Endothelial cell of umbilical vein (primary cell): ENCODE measurements around the gene BAG2. TPM values are rescaled to one million over a fixed set of nuclear protein-coding genes. Genes with fewer than 3 reads are reported as not detected.

Experiments
- BruUV-seq: library from RNA; stranded (reverse); fragments of 400-500 nt; replicated peaks from 2 replicates; lab custom pipeline; 2021; lab: Mats Ljungman, UMichigan
- CTCF ChIA-PET: fragments of 300-600, 350-600 bp; sonication (Branson Sonifier 250); formaldehyde crosslinking; loops from one replicate; lab custom pipeline; 2021; ENCODE audit warnings: antibody characterized with exemption, inconsistent platforms; lab: Charles Lee
- POLR2A ChIA-PET: fragments of 300-600, 350-600 bp; sonication (Branson Sonifier 250); formaldehyde crosslinking; loops from one replicate; lab custom pipeline; 2021; ENCODE audit warnings: antibody characterized with exemption, inconsistent platforms; lab: Charles Lee
- DNase-seq: peaks from one replicate; pipeline ENCODE4 v3.0.0-alpha.2; 2011; ENCODE audit warnings: low read depth, low spot score
- FAIRE-seq: peaks from 2 replicates; lab custom pipeline; 2011; peaks lifted over from hg19 to GRCh38; lab: Jason Lieb, UNC
- H2AFZ ChIP-seq: 2 replicates; pipeline ENCODE4 v1.6.0; 2012; ENCODE audit warnings: low read depth, low read length, control low read depth, inconsistent platforms
- H3K27ac ChIP-seq: 2 replicates; pipeline ENCODE4 v1.5.1; 2011; ENCODE audit warnings: low read depth, mild to moderate bottlenecking, control low read depth, low read length, moderate library complexity; ENCODE audit not compliant: insufficient read depth
- H3K27me3 ChIP-seq, 2 experiments: 2 replicates each; pipeline versions ENCODE4 v1.6.0 to v1.6.1; 2011; ENCODE audit warnings: low read length in 2 of 2, mixed read lengths in 1 of 2; ENCODE audit not compliant: control insufficient read depth in 2 of 2, insufficient read depth in 2 of 2
- H3K36me3 ChIP-seq, 2 experiments: 2 replicates in 1 of 2; 3 replicates in 1 of 2; pipeline ENCODE4 v1.5.1; 2011; ENCODE audit warnings: low read length in 2 of 2, mild to moderate bottlenecking in 1 of 2, moderate library complexity in 1 of 2; ENCODE audit not compliant: control insufficient read depth in 2 of 2, insufficient read depth in 2 of 2; ENCODE audit errors: extremely low read depth in 1 of 2
- H3K4me1 ChIP-seq: 3 replicates; pipeline ENCODE4 v1.5.1; 2011; ENCODE audit warnings: mild to moderate bottlenecking, low read length; ENCODE audit not compliant: control insufficient read depth, insufficient read depth; ENCODE audit errors: extremely low read depth
- H3K4me2 ChIP-seq: 2 replicates; pipeline ENCODE4 v1.6.1; 2011; ENCODE audit warnings: low read length, control low read depth, mixed read lengths; ENCODE audit not compliant: insufficient read depth
- H3K4me3 ChIP-seq, 3 experiments: fragments of 200-600 bp in 1 of 3; sonication (generic), shearing (Covaris generic) in 1 of 3; replicated peaks in 1 of 3; 2 replicates each; pipeline ENCODE4 v1.5.1; 2011 to 2016; ENCODE audit warnings: control low read depth in 3 of 3, low read length in 3 of 3, mild to moderate bottlenecking in 2 of 3, inconsistent platforms in 1 of 3, low read depth in 1 of 3, moderate library complexity in 1 of 3; ENCODE audit not compliant: insufficient read depth in 1 of 3
- H3K79me2 ChIP-seq: 2 replicates; pipeline ENCODE4 v1.6.0; 2012; ENCODE audit warnings: low read length, inconsistent platforms; ENCODE audit not compliant: control insufficient read depth, insufficient read depth
- H3K9ac ChIP-seq: replicated peaks from 2 replicates; pipeline ENCODE3; 2011; ENCODE audit warnings: low read length, control low read depth; ENCODE audit not compliant: insufficient read depth; ENCODE audit errors: extremely low read depth
- H3K9me1 ChIP-seq: replicated peaks from 3 replicates; pipeline ENCODE4 v1.6.0; 2011; ENCODE audit warnings: mild to moderate bottlenecking, low read length; ENCODE audit not compliant: control insufficient read depth, insufficient read depth; ENCODE audit errors: extremely low read depth
- H3K9me3 ChIP-seq: replicated peaks from 2 replicates; pipeline ENCODE4 v1.5.1; 2012; ENCODE audit warnings: low read length, inconsistent platforms; ENCODE audit not compliant: control insufficient read depth, insufficient read depth
- H4K20me1 ChIP-seq: replicated peaks from 2 replicates; pipeline ENCODE3; 2011; ENCODE audit warnings: mild to moderate bottlenecking, low read length; ENCODE audit not compliant: control insufficient read depth, insufficient read depth; ENCODE audit errors: extremely low read depth
- EZH2 ChIP-seq: IDR thresholded peaks from 2 replicates; pipeline ENCODE4 v1.6.1; 2012; ENCODE audit warnings: borderline replicate concordance, low read depth, mild to moderate bottlenecking, moderate library complexity, low read length, inconsistent platforms; ENCODE audit not compliant: severe bottlenecking
- FOS ChIP-seq: IDR thresholded peaks from 2 replicates; pipeline ENCODE4 v1.6.1; 2011; ENCODE audit warnings: mild to moderate bottlenecking, low read length, moderate library complexity, borderline replicate concordance; ENCODE audit not compliant: insufficient read depth
- GATA2 ChIP-seq: IDR thresholded peaks from 2 replicates; pipeline ENCODE4 v1.7.0; 2011; ENCODE audit warnings: low read depth, mild to moderate bottlenecking, moderate library complexity, mixed read lengths, low read length; ENCODE audit not compliant: insufficient read length, insufficient read depth
- JUN ChIP-seq: IDR thresholded peaks from 2 replicates; pipeline ENCODE4 v1.6.1; 2011; ENCODE audit warnings: borderline replicate concordance, low read depth; ENCODE audit not compliant: insufficient read length, insufficient read depth
- MYC ChIP-seq: IDR thresholded peaks from one replicate; pipeline ENCODE4 v1.6.1; 2011; ENCODE audit warnings: mild to moderate bottlenecking, low read depth, low read length
- POLR2A ChIP-seq: IDR thresholded peaks from 2 replicates; pipeline ENCODE4 v1.6.1; 2012; ENCODE audit warnings: low read depth, mild to moderate bottlenecking, control low read depth, low read length
- POLR2AphosphoS5 ChIP-seq: IDR thresholded peaks from 2 replicates; pipeline ENCODE4 v1.6.1; 2012; ENCODE audit warnings: low read depth, mild to moderate bottlenecking, control low read depth, low read length, moderate library complexity; ENCODE audit not compliant: insufficient read depth
- dilution Hi-C: fragments of 300-500 bp; cut with MboI; formaldehyde crosslinking; loops from one replicate; pipeline ENCODE4 v1.15.0; 2019; ENCODE audit warnings: low sequenced_read_pairs; ENCODE audit not compliant: extremely low pct_ligation_motif_present
- intact Hi-C: fragments of 100-400 bp; cut with micrococcal nuclease; formaldehyde crosslinking; loops from one replicate; pipeline ENCODE4 v1.10.0; 2022
- polyA plus RNA-seq, 4 experiments: library from polyadenylated mRNA; depleted of rRNA in 3 of 4; stranded (reverse) in 3 of 4; unstranded in 1 of 4; fragments of >200 nt; gene quantifications; 2 replicates each; pipeline versions ENCODE4 v1.2.1 to v1.2.3, GENCODE V29; 2011 to 2012; ENCODE audit warnings: missing spikeins in 1 of 4
- total RNA-seq: library from RNA; stranded (reverse); gene quantifications from 2 replicates; pipeline ENCODE4 v1.2.3, GENCODE V29; 2021
- TF ChIP-seq, protein P1 (sequence below), 2 donors: IDR thresholded peaks; 1 replicate in 1 of 2; 2 replicates in 1 of 2; pipeline ENCODE4 v1.5.1; 2011; ENCODE audit warnings: low read length in 2 of 2, mild to moderate bottlenecking in 2 of 2, moderate library complexity in 2 of 2, control low read depth in 1 of 2, inconsistent platforms in 1 of 2, low read depth in 1 of 2; ENCODE audit not compliant: insufficient read depth in 1 of 2; ENCODE audit errors: extremely low read depth in 1 of 2
- TF ChIP-seq, protein P2 (sequence below): IDR thresholded peaks from 2 replicates; pipeline ENCODE4 v1.6.1; 2011; ENCODE audit not compliant: insufficient read depth, insufficient read length

Gene BAG2
- total and polyA plus RNA-seq, 2 donors (not counting 3 experiments of a cell fraction or from before 2014, with no cell fraction given) = 1.1 to 3.9 TPM

DNA sequence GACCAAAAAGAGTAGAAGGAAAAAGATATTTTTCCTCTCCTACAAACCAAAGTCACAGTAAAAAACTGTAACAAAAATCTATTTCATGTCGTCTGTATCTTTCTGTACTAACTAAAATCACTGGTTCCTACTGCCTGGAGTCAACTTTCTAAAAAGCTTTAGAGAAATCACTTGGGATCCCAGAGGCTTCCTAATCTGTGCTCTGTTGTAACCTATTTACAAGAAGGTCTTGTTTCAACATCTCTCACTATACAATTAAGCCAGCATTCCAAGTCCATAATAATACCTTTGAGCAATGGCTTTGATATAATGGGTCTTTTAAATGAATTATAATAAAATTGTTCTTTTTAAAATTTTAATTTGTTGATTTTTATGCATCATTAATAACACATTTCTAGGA lies 29.6 kb downstream of the BAG2 start:
- peaks cover 0 to 3% of the 10 kb centered on the region in 2 experiments for H3K36me3 ChIP-seq
- H2AFZ ChIP-seq = no peak overlapping the region
- H3K27me3 ChIP-seq = no peaks in the 10 kb centered on the region
- no peak overlapping the region for H3K4me2 ChIP-seq
- no peak for DNase-seq
- intact Hi-C loops = no loop called here
- no peaks in the 10 kb centered on the region for H3K79me2 ChIP-seq
- BruUV-seq = no TSS peak
- H3K9me1 ChIP-seq = no peaks in the 10 kb centered on the region
- dilution Hi-C loops = no loop called here
- no peak overlapping the region for H3K9ac ChIP-seq
- H3K27ac ChIP-seq = no peak overlapping the region
- H3K4me1 ChIP-seq = no peaks in the 10 kb centered on the region
- no peaks in the 10 kb centered on the region for H3K9me3 ChIP-seq
- ChIA-PET POLR2A (no interaction called here), CTCF (interaction anchor here (1.1 kb wide), 1 partner anchor 10 kb away, joined by 3 read pairs; no protein-coding TSS in a partner anchor)
- no peak for FAIRE-seq
- H4K20me1 ChIP-seq = peaks cover 3% of the 10 kb centered on the region
- no peak overlapping the region for H3K4me3 ChIP-seq
- TF ChIP-seq MYC (no peak), EZH2 (no peak), JUN (no peak), FOS (no peak)

DNA sequence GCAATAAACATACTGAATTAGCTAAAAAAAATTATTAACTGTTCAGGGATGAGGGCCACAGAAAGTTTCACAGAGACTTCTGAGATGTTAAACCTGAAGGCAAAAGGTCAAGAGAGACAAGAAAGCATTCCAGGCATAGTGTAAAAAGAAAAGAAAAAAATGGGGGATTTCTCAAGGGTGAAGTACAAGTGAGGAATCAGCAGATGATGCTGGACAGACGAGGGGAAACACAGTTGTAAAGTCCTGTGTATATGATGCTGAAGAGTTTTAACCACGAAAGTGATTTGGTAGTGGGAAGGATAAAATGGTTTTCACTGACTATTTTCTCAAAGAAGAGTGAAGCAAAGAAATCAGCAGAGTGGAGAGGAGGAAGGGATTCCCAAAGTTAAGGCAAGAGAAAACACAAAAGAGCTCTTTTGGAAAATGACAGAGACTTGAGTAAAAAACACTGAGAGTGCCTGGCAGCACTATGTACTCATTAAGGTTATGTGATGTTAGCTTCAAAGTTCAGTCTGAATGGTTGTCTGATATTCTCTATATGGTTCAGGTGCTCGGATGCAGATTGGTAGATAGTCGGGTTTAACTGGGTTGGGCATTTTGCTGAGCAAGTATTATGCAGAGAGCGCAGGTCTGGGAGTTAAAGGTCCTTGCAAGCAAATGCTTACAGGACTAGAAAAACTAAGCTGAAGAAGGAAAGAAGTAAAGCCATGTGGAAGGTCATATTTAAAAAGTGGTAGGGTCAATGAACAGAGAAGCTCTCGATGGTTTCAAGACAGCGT lies 33.6 kb downstream of the BAG2 start:
- no peaks in the 10 kb centered on the region for H3K79me2 ChIP-seq
- POLR2A ChIA-PET = no interaction called here
- FAIRE-seq = no peak

More for the DNA sequence above, 33.6 kb downstream of the BAG2 start:
- intact Hi-C loops = no loop called here
- Histone ChIP-seq H3K27ac (no peak overlapping the region), H3K4me3 (no peak overlapping the region), H3K4me2 (no peak overlapping the region), H2AFZ (no peak overlapping the region), H4K20me1 (no peaks in the 10 kb centered on the region), H3K9me1 (no peaks in the 10 kb centered on the region), H3K4me1 (no peaks in the 10 kb centered on the region), H3K9ac (no peak overlapping the region), H3K27me3 (no peaks in the 10 kb centered on the region), H3K36me3 (no peaks in the 10 kb centered on the region), H3K9me3 (no peaks in the 10 kb centered on the region)
- dilution Hi-C loops = no loop called here
- BruUV-seq = no TSS peak
- TF ChIP-seq FOS = no peak
- TF ChIP-seq GATA2 = no peak
- TF ChIP-seq MYC = no peak
- TF ChIP-seq EZH2 = no peak
- TF ChIP-seq POLR2A = no peak
- TF ChIP-seq POLR2AphosphoS5 = no peak
- TF ChIP-seq, protein P1, sequence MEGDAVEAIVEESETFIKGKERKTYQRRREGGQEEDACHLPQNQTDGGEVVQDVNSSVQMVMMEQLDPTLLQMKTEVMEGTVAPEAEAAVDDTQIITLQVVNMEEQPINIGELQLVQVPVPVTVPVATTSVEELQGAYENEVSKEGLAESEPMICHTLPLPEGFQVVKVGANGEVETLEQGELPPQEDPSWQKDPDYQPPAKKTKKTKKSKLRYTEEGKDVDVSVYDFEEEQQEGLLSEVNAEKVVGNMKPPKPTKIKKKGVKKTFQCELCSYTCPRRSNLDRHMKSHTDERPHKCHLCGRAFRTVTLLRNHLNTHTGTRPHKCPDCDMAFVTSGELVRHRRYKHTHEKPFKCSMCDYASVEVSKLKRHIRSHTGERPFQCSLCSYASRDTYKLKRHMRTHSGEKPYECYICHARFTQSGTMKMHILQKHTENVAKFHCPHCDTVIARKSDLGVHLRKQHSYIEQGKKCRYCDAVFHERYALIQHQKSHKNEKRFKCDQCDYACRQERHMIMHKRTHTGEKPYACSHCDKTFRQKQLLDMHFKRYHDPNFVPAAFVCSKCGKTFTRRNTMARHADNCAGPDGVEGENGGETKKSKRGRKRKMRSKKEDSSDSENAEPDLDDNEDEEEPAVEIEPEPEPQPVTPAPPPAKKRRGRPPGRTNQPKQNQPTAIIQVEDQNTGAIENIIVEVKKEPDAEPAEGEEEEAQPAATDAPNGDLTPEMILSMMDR (IDR thresholded peaks at IDR 0.05; ENCODE audit: extremely low read depth in 1 of 2, insufficient read depth in 1 of 2, low read depth in 1 of 2, low read length in 2 of 2) = no peak
- TF ChIP-seq, protein P2, sequence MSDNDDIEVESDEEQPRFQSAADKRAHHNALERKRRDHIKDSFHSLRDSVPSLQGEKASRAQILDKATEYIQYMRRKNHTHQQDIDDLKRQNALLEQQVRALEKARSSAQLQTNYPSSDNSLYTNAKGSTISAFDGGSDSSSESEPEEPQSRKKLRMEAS = no peak
- TF ChIP-seq JUN = no peak
- DNase-seq = no peak
- CTCF ChIA-PET = interaction anchor here (0.9 to 2.2 kb wide), 5 partner anchors 16 to 303 kb away, joined by 3 to 8 read pairs (median 4); partner anchors contain the start of gene RAB23
